GM21515 (cell line): ENCODE results near the gene CABLES2.

ENCODE experiments used
- ATAC-seq: cut with Tn5 transposase; IDR thresholded peaks from one replicate; pipeline ENCODE4 v1.9.1; 2021; ENCODE audit not compliant: unreplicated experiment

CABLES2 gene

GRCh38 chr20:62361799-62362589 lies 45.1 kb downstream of the CABLES2 start:
- ATAC-seq = no peak

- no peak for ATAC-seq
These were observed 46.0 kb downstream of the CABLES2 start for GRCh38 chr20:62360854-62361798.

- ATAC-seq = no peak
These were observed 47.5 kb downstream of the CABLES2 start for GRCh38 chr20:62359491-62360121.

DNA sequence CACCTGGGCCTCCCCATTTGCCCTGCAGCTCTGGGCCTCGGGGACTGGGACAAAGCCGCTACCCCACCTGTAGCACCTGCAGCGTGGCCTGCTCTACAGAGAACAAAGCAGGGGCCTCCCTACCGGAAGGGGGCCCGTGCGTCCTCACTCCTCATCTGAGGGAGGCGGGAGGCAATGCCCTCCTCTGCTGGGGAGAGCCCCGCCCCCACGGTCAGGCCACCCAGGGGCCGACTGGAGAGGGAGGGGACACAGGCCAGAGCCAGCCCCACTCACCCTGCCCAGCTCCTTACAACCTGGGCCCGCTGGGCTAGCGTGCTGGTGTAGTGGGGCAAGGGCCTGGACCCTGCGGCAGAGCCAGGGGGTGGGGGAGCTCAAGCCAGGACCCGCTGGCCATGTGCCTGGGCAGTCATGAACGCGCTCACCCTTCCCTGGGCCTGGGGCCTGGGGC lies 48.0 kb downstream of the CABLES2 start:
- ATAC-seq = no peak

- no peak for ATAC-seq
These were observed 48.7 kb downstream of the CABLES2 start for GRCh38 chr20:62358171-62359042.

DNA sequence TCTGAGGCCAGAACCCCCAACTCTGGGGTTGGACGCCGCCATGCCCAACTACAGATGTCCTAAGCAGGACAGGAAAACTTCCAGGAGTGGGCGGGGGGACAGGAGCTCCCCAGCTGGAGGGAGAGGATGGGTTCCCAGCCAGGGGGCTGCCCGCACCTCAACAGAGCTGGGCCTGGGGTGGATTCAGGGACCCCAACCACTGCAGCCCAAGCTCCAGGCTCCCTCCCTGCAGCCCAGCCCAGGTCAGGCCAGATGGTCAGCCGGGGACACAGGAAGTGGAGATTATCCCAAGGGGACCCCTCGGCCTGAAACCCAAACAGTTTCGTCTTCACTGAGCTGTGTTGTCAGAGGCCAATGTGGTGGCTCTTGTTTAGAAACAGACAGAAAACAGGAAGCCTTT lies 49.4 kb downstream of the CABLES2 start:
- ATAC-seq = no peak

DNA sequence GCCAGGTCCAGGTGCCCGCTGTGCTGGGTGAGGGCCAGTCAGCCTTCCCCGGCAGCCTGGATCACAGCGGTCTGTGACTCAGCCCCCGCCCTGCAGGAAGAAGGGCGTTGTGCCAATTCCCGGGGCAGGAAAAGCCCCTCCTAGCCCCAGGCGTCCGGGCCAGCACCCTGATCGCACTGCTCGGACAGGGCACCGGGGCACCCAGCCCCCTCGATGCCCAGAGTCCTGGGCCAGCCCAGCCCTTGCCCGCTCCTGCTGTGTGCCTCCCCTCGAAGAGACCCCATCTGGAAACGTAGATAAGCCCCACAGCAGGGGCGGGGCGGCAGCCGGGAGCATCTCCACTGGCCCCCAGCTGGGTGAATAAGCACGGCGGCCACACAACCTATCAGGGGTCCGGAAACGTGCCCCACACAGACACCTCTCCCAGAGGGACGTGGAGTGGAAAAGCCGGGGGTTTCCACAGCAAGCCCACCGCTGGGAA lies 49.9 kb downstream of the CABLES2 start:
- ATAC-seq = no peak

DNA sequence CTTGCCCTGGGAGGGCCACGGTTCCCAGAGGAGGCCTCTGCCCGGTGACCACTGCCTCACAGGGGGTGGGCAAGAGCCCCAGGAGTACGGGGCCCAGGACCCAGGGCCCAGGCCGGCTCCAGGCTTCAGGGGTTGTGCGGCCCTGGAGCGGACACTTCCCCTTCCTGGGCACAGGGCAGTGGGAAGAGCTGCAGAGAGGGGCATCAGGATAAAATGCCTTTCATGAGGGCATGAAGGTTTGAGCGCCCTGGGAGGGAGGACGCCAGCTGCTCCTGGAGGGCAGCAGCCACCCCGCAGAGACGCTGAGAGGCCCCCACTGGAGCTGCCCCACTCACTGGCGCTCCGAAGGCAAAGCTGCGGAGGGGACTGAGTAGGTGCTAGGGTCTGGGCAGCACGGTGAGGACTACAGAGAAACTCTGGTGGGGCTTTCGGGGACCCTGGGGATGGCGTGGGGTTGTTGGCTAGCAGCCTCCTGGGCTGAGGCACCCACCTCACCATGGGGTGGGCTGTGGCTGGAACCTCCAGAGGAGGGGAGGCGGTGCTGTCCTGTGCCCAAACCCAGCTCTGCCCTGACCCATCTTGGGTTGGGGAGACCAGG lies 50.4 kb downstream of the CABLES2 start:
- no peak for ATAC-seq

DNA sequence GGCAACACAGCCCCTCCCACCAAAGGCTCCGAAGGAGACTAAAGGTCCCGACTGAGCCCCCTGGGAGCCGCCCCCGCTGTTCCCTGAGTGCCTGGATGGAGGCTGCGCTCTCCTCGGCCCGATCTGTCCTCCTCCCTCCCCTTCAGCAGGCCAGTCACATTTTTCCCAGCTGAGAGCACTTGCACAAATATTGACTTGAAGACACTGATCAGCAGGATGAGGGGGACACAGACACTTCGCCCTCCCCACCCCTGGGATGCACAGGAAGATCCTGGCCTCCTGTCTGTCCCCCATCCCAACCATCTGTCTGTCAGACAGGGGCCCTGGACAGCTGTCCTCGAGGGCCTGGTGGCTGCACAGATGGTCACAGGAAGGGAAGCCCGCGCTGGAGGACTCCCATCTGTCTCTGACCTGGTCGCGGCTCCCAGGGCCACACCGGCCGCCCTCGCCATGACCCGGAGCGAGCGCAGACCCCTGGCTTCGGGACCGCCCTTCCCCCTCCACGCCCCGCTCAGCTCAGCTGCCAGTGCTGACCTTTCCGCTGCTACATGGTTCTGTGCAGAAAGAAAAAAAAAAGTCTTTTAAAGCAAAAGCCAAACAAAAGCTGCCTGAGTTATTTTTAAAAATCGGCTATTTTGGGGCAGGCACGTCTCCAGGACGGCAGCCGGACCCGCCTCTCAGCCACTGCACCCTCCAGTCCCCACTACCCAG lies 51.1 kb downstream of the CABLES2 start:
- no peak for ATAC-seq

DNA sequence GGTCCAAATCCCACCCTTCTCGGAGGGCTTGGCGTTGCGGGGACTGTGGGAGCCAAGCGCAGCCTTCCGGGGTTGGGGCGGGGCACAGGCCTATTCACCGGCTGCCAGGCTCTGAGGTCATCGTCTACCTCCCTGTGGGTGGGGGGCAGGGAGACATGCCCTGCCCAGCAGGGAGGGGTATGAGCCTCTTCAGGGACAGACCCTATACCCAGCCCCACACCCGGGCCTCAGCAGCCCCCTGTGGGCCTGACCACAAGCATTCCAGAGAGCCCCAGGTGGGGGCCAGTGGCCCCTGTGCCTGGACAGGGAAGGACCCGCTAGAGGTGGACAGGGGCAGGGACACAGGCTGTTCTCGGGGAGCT lies 51.6 kb downstream of the CABLES2 start:
- no peak for ATAC-seq

DNA sequence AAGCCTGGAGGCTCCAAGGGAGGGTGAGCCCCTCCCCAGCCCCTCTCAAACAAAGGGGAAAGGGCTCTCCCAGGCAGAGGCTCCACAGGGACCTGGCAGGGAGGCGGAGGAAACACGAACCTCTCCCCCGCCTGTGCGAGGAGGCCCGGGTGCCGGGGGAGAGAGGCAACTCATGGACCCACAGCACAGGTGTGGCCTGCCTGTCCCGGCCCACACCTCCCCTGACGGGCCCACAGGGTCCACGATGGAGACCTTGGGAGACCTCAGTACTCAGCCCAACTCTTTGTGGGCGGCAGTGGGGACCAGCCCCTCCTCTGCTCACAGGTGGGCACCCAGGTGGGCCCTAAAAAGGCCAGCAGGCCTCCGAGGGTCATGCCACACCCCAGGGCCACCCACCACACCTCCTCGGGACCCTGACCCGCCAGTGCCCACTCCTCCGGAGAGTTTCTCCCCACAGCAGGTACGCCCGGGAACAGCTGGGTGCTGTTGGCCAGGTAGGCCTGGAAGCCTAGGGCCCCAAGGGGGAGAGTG lies 52.2 kb downstream of the CABLES2 start:
- no peak for ATAC-seq

DNA sequence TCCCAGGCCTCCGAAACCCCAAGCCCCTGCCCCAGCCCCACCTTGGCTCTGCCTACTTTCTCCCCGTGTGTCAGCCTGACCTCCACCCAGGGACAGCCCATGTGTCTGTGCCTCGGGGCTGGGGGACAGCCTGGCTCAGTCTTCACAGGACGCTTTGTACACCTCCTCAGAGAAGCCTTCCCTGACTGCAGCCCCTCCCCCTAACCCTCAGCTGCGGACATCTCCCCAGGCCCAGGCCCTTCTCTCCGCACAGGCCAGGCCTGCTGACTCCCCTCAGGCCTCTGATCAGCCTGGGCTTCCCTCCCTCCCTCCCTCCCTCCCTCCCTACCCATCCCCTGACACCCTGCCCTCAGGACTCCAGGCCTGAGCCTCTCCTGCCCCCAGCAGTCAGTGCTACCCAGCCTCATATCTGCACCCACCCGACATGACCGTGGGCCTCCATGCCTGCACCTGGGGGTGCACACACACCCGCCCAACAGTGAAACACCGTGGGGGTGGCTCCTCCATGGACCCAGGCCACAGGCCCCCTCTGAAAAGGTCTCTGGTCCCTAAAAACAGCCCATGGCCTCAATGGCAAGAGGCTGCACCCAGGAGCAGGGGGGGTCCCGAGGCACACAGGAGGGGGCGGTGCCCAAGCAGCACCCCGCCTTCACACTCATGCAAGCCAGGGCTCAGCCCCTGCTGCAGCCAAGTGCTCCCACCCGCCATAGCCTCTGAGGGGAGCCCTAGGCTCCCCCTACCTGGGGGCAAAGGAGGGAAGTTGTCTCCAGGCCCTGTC lies 52.9 kb downstream of the CABLES2 start:
- no peak for ATAC-seq

DNA sequence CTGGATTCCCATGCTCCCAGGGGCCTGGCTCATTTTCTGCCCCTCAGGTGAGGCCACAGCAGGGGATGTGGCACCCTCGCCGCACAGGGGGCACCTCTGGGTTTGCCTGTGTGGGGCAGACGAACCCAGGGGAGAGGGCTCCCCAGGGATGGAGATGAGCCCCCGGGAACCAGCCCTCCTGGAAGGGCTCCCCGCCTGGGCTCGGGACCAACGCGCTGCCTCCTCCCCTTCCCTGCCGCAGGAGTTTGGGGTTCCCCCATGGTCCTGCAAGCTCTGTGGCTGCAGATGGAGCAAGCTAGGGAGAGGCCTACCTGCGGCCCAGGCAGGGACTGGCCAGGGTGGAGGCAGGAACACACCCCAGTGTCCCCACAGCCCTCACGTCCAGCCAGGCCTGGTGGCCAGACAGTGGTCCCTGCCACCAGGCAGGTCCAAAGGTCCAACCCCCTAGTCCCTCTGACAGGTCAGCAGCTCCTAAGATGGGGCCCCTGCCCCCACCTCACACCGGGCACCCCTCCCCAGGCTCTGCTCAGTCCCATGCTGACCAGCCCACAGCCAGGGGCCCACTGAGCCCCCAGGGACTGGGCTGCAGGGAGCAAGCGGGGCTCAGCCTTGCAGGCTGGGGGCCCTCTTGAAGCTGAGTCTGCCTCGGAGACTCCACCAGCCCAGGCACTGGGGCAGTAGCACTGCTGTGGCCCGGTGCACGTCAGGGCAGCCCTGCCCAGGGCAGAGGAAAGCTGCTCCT lies 53.6 kb downstream of the CABLES2 start:
- no peak for ATAC-seq

GRCh38 chr20:62352402-62353288 lies 54.4 kb downstream of the CABLES2 start:
- no peak for ATAC-seq

DNA sequence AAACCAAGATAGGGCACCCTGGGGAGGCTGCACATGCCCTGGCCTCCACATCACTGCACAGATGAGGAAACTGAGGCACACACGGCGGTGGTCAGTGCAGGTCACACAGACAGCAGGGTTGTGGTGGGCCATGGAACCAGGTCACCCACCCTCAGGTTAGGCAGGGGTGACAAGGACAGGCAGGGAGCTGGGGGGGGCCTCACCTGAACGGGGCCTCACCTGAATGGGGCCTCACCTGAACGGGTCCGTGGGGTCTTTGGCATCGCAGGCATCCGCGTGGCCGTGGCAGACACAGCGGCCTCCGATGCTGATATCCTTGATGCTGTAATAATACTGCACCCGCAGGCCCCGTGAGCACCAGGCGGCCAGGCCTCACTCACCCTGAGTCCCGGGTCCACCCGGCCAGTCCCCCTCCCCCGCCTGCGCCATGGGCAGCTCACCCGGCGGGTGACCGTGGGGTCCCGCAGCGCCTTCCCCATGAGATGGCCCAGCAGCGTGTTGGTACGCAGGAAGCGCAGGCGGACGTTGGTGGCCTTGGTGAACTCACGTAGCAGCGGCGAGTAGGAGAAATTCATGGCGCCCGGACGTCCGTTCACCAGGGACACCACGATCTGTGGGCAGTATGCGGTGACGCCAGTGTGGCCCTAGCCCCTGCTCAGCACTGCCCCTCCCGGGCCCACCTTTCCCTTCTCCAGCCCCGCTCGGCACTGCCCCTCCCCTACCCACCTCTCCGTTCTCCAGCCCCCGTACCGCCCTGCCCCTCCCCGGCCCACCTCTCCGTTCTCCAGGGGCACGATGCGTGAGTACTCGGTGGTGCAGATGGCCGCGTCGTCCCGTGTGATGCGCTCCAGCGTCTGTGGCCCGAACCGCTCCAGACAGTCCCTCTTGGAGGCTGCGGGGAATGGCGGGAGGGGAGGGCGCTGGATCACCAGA lies 55.4 kb downstream of the CABLES2 start:
- ATAC-seq = no peak
